Endothelial cell of umbilical vein (primary cell): ENCODE data around the gene SMC5. TPM values are rescaled to one million over a fixed set of nuclear protein-coding genes. Genes with fewer than 3 reads are reported as not detected.
"Not testable (repeated sequence)": the region's sequence is repeated elsewhere in the genome, so short reads cannot be mapped to it uniquely, and the experiment has no call there.

Experiments
- BruUV-seq: library from RNA; stranded (reverse); fragments of 400-500 nt; replicated peaks from 2 replicates; lab custom pipeline; 2021; lab: Mats Ljungman, UMichigan
- CTCF ChIA-PET: fragments of 300-600, 350-600 bp; sonication (Branson Sonifier 250); formaldehyde crosslinking; loops from one replicate; lab custom pipeline; 2021; ENCODE audit warnings: antibody characterized with exemption, inconsistent platforms; lab: Charles Lee
- POLR2A ChIA-PET: fragments of 300-600, 350-600 bp; sonication (Branson Sonifier 250); formaldehyde crosslinking; loops from one replicate; lab custom pipeline; 2021; ENCODE audit warnings: antibody characterized with exemption, inconsistent platforms; lab: Charles Lee
- DNase-seq: peaks from one replicate; pipeline ENCODE4 v3.0.0-alpha.2; 2011; ENCODE audit warnings: low read depth, low spot score
- FAIRE-seq: peaks from 2 replicates; lab custom pipeline; 2011; peaks lifted over from hg19 to GRCh38; lab: Jason Lieb, UNC
- H2AFZ ChIP-seq: 2 replicates; pipeline ENCODE4 v1.6.0; 2012; ENCODE audit warnings: low read depth, low read length, control low read depth, inconsistent platforms
- H3K27ac ChIP-seq: 2 replicates; pipeline ENCODE4 v1.5.1; 2011; ENCODE audit warnings: low read depth, mild to moderate bottlenecking, control low read depth, low read length, moderate library complexity; ENCODE audit not compliant: insufficient read depth
- H3K27me3 ChIP-seq, 2 experiments: 2 replicates each; pipeline versions ENCODE4 v1.6.0 to v1.6.1; 2011; ENCODE audit warnings: low read length in 2 of 2, mixed read lengths in 1 of 2; ENCODE audit not compliant: control insufficient read depth in 2 of 2, insufficient read depth in 2 of 2
- H3K36me3 ChIP-seq, 2 experiments: 2 replicates in 1 of 2; 3 replicates in 1 of 2; pipeline ENCODE4 v1.5.1; 2011; ENCODE audit warnings: low read length in 2 of 2, mild to moderate bottlenecking in 1 of 2, moderate library complexity in 1 of 2; ENCODE audit not compliant: control insufficient read depth in 2 of 2, insufficient read depth in 2 of 2; ENCODE audit errors: extremely low read depth in 1 of 2
- H3K4me1 ChIP-seq: 3 replicates; pipeline ENCODE4 v1.5.1; 2011; ENCODE audit warnings: mild to moderate bottlenecking, low read length; ENCODE audit not compliant: control insufficient read depth, insufficient read depth; ENCODE audit errors: extremely low read depth
- H3K4me2 ChIP-seq: 2 replicates; pipeline ENCODE4 v1.6.1; 2011; ENCODE audit warnings: low read length, control low read depth, mixed read lengths; ENCODE audit not compliant: insufficient read depth
- H3K4me3 ChIP-seq, 3 experiments: fragments of 200-600 bp in 1 of 3; sonication (generic), shearing (Covaris generic) in 1 of 3; replicated peaks in 1 of 3; 2 replicates each; pipeline ENCODE4 v1.5.1; 2011 to 2016; ENCODE audit warnings: control low read depth in 3 of 3, low read length in 3 of 3, mild to moderate bottlenecking in 2 of 3, inconsistent platforms in 1 of 3, low read depth in 1 of 3, moderate library complexity in 1 of 3; ENCODE audit not compliant: insufficient read depth in 1 of 3
- H3K79me2 ChIP-seq: 2 replicates; pipeline ENCODE4 v1.6.0; 2012; ENCODE audit warnings: low read length, inconsistent platforms; ENCODE audit not compliant: control insufficient read depth, insufficient read depth
- H3K9ac ChIP-seq: replicated peaks from 2 replicates; pipeline ENCODE3; 2011; ENCODE audit warnings: low read length, control low read depth; ENCODE audit not compliant: insufficient read depth; ENCODE audit errors: extremely low read depth
- H3K9me1 ChIP-seq: replicated peaks from 3 replicates; pipeline ENCODE4 v1.6.0; 2011; ENCODE audit warnings: mild to moderate bottlenecking, low read length; ENCODE audit not compliant: control insufficient read depth, insufficient read depth; ENCODE audit errors: extremely low read depth
- H3K9me3 ChIP-seq: replicated peaks from 2 replicates; pipeline ENCODE4 v1.5.1; 2012; ENCODE audit warnings: low read length, inconsistent platforms; ENCODE audit not compliant: control insufficient read depth, insufficient read depth
- H4K20me1 ChIP-seq: replicated peaks from 2 replicates; pipeline ENCODE3; 2011; ENCODE audit warnings: mild to moderate bottlenecking, low read length; ENCODE audit not compliant: control insufficient read depth, insufficient read depth; ENCODE audit errors: extremely low read depth
- CTCF ChIP-seq, 2 donors: IDR thresholded peaks; 1 replicate in 1 of 2; 2 replicates in 1 of 2; pipeline ENCODE4 v1.5.1; 2011; ENCODE audit warnings: low read length in 2 of 2, mild to moderate bottlenecking in 2 of 2, moderate library complexity in 2 of 2, control low read depth in 1 of 2, inconsistent platforms in 1 of 2, low read depth in 1 of 2; ENCODE audit not compliant: insufficient read depth in 1 of 2; ENCODE audit errors: extremely low read depth in 1 of 2
- EZH2 ChIP-seq: IDR thresholded peaks from 2 replicates; pipeline ENCODE4 v1.6.1; 2012; ENCODE audit warnings: borderline replicate concordance, low read depth, mild to moderate bottlenecking, moderate library complexity, low read length, inconsistent platforms; ENCODE audit not compliant: severe bottlenecking
- FOS ChIP-seq: IDR thresholded peaks from 2 replicates; pipeline ENCODE4 v1.6.1; 2011; ENCODE audit warnings: mild to moderate bottlenecking, low read length, moderate library complexity, borderline replicate concordance; ENCODE audit not compliant: insufficient read depth
- GATA2 ChIP-seq: IDR thresholded peaks from 2 replicates; pipeline ENCODE4 v1.7.0; 2011; ENCODE audit warnings: low read depth, mild to moderate bottlenecking, moderate library complexity, mixed read lengths, low read length; ENCODE audit not compliant: insufficient read length, insufficient read depth
- JUN ChIP-seq: IDR thresholded peaks from 2 replicates; pipeline ENCODE4 v1.6.1; 2011; ENCODE audit warnings: borderline replicate concordance, low read depth; ENCODE audit not compliant: insufficient read length, insufficient read depth
- MAX ChIP-seq: IDR thresholded peaks from 2 replicates; pipeline ENCODE4 v1.6.1; 2011; ENCODE audit not compliant: insufficient read depth, insufficient read length
- MYC ChIP-seq: IDR thresholded peaks from one replicate; pipeline ENCODE4 v1.6.1; 2011; ENCODE audit warnings: mild to moderate bottlenecking, low read depth, low read length
- POLR2A ChIP-seq: IDR thresholded peaks from 2 replicates; pipeline ENCODE4 v1.6.1; 2012; ENCODE audit warnings: low read depth, mild to moderate bottlenecking, control low read depth, low read length
- POLR2AphosphoS5 ChIP-seq: IDR thresholded peaks from 2 replicates; pipeline ENCODE4 v1.6.1; 2012; ENCODE audit warnings: low read depth, mild to moderate bottlenecking, control low read depth, low read length, moderate library complexity; ENCODE audit not compliant: insufficient read depth
- dilution Hi-C: fragments of 300-500 bp; cut with MboI; formaldehyde crosslinking; loops from one replicate; pipeline ENCODE4 v1.15.0; 2019; ENCODE audit warnings: low sequenced_read_pairs; ENCODE audit not compliant: extremely low pct_ligation_motif_present
- intact Hi-C: fragments of 100-400 bp; cut with micrococcal nuclease; formaldehyde crosslinking; loops from one replicate; pipeline ENCODE4 v1.10.0; 2022
- polyA plus RNA-seq, 4 experiments: library from polyadenylated mRNA; depleted of rRNA in 3 of 4; stranded (reverse) in 3 of 4; unstranded in 1 of 4; fragments of >200 nt; gene quantifications; 2 replicates each; pipeline versions ENCODE4 v1.2.1 to v1.2.3, GENCODE V29; 2011 to 2012; ENCODE audit warnings: missing spikeins in 1 of 4
- total RNA-seq: library from RNA; stranded (reverse); gene quantifications from 2 replicates; pipeline ENCODE4 v1.2.3, GENCODE V29; 2021

Gene SMC5
- total and polyA plus RNA-seq, 2 donors (not counting 3 experiments of a cell fraction or from before 2014, with no cell fraction given): 17.1 to 32.8 TPM

DNA sequence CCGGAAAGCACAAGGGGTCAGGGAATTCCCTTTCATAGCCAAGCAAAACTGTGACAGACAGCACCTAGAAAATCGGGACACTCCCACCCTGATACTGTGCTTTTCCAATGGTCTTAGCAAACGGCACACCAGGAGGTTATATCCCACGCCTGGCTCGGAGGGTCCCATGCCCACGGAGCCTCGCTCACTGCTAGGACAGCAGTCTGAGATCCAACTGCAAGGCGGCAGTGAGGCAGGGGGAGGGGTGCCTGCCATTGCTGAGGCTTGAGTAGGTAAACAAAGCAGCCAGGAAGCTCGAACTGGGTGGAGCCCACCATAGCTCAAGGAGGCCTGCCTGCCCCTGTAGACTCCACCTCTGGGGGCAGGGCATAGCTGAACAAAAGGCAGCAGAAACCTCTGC, 24.6 kb upstream of the SMC5 start:
- CTCF ChIA-PET, H3K36me3 ChIP-seq, FAIRE-seq, intact Hi-C loops, H3K4me3 ChIP-seq, dilution Hi-C loops, H3K9me3 ChIP-seq, H3K9me1 ChIP-seq, H3K27me3 ChIP-seq, BruUV-seq, H3K4me1 ChIP-seq, H4K20me1 ChIP-seq, H3K79me2 ChIP-seq, DNase-seq, H3K27ac ChIP-seq, H3K9ac ChIP-seq, H3K4me2 ChIP-seq, POLR2A ChIA-PET, H2AFZ ChIP-seq: not testable (repeated sequence)

GRCh38 chr9:70245952-70246351, 12.8 kb upstream of the SMC5 start:
- CTCF ChIA-PET, intact Hi-C loops: not testable (repeated sequence)

GRCh38 chr9:70250221-70250620, 8.6 kb upstream of the SMC5 start:
- H3K36me3 ChIP-seq: no peaks in the 10 kb centered on the region
- no peak for DNase-seq
- H2AFZ ChIP-seq: no peak overlapping the region
- H3K27ac ChIP-seq: no peak overlapping the region
- TF ChIP-seq POLR2AphosphoS5: no peak
- TF ChIP-seq MAX: no peak
- no peak for TF ChIP-seq FOS
- no peak for TF ChIP-seq JUN
- no peak for TF ChIP-seq GATA2
- no peak for TF ChIP-seq CTCF (IDR thresholded peaks at IDR 0.05; ENCODE audit: extremely low read depth in 1 of 2, insufficient read depth in 1 of 2, low read depth in 1 of 2, low read length in 2 of 2)
- no peak for TF ChIP-seq POLR2A
- TF ChIP-seq EZH2: no peak
- no peak for TF ChIP-seq MYC
- no peaks in the 10 kb centered on the region for H3K9me1 ChIP-seq
- POLR2A ChIA-PET: no interaction called here
- CTCF ChIA-PET: no interaction called here
- H3K9ac ChIP-seq: no peak overlapping the region
- FAIRE-seq: no peak
- H3K9me3 ChIP-seq: no peaks in the 10 kb centered on the region
- no peak overlapping the region for H3K4me2 ChIP-seq
- H3K4me1 ChIP-seq: no peaks in the 10 kb centered on the region
- H3K79me2 ChIP-seq: no peaks in the 10 kb centered on the region
- dilution Hi-C loops (no loop called here), intact Hi-C loops (no loop called here)
- no peaks in the 10 kb centered on the region for H3K27me3 ChIP-seq
- no peak overlapping the region for H3K4me3 ChIP-seq
- no TSS peak for BruUV-seq
- H4K20me1 ChIP-seq: no peaks in the 10 kb centered on the region

More at GRCh38 chr9:70245952-70246351, 12.8 kb upstream of the SMC5 start:
- H3K36me3 ChIP-seq, H3K27me3 ChIP-seq, H3K79me2 ChIP-seq, POLR2A ChIA-PET, H3K9me3 ChIP-seq, H4K20me1 ChIP-seq, BruUV-seq, H2AFZ ChIP-seq, H3K27ac ChIP-seq, H3K9ac ChIP-seq, H3K4me2 ChIP-seq, FAIRE-seq, H3K4me1 ChIP-seq, H3K4me3 ChIP-seq, H3K9me1 ChIP-seq, DNase-seq, dilution Hi-C loops: not testable (repeated sequence)
